ENCODE measurements around the gene CEP104. TPM values are rescaled to one million over a fixed set of nuclear protein-coding genes. Genes with fewer than 3 reads are reported as not detected.

Gene CEP104
- total RNA-seq (2012; rRNA removed): 12.4 and 15.5 TPM in 2 replicates

DNA sequence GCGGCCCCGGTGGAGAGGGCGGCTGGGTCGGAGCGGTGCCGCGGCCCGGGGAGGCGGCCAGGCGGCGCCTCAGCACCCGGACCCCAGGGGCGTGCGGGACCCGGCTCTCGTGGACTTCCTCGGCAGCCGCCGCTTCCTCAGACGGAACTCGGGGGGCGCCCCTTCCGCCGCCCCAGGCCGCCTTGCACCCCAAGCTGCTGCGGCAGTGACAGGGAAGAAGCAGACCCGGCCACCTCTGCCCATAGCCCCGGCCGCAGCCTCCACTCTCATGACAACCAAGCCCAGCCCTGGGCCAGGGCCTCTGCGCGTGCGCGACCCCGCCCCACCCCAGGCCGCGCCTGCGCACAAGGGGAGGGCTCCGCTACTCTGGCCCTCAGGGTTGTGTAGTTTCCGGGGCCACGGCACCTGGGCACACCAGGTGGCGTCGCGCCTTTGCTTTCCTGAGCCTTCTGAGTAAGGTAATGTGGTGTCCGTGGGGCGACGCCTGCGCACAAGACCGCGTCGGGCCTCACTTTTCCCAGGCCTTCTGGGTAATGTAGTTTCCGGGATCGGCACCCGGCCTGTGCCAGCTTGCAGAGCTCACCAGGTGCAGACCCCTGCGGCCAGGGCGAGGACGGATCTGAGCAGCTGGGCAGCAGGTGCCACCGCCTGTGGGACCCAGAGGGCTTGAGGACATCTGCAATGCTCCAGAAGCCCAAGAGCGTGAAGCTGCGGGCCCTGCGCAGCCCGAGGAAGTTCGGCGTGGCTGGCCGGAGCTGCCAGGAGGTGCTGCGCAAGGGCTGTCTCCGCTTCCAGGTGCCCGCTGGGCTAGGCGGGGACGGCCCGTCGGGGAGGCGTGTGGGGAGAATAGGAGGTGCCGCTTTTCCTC is at the start of gene CEP104, which contains the start of gene DFFB:
Gene CEP104, minus strand, starts transcription at position 289 of the 868 bp plus-strand sequence. CDS start 4,804 bp downstream, outside the sequence.
Gene DFFB, plus strand, starts transcription at position 554 of the 868 bp plus-strand sequence. Its CDS starts 128 bp downstream, at position 682.
- H3K4me2 ChIP-seq (ENCODE audit: low read length): peak within 1 kb of the TSS; percentile 96
- no peaks in the 10 kb centered on the region for H3K27me3 ChIP-seq (ENCODE audit: control insufficient read depth, insufficient read depth, low read length)
- H3K4me1 ChIP-seq (ENCODE audit: control insufficient read depth, insufficient read depth, low read length): peaks cover 14% of the 10 kb centered on the region
- no peaks in the 10 kb centered on the region for H3K36me3 ChIP-seq (ENCODE audit: insufficient read depth, low read length)
- peak within 1 kb of the TSS; percentile 83 for H3K9ac ChIP-seq (ENCODE audit: low read depth, low read length)
- peak within 1 kb of the TSS; percentile 85 for H3K4me3 ChIP-seq (ENCODE audit: low read length)
- no peaks in the 10 kb centered on the region for H3K9me3 ChIP-seq (replicated peaks; ENCODE audit: low read length)

DNA sequence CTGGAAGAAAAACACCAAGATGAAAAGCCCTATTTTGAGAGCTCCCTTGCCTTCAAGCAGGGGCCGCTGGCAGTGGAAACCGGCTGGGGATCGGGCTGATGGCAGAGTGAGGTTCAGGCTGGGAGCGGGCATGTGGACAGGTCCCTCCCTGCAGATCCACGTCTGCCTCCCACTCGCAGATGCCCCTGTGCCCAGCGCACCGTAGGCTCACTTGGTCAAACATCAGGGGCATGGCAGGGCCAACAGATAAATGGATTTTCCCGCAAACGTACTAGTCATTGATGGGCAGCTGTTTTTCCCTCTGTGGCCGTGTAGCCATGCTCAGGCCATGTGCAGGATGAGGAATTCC is 49.6 kb upstream of the CEP104 start:
- Histone ChIP-seq H3K4me3 (ENCODE audit: low read length) (no peak overlapping the region), H3K9ac (ENCODE audit: low read depth, low read length) (no peak overlapping the region), H3K27me3 (ENCODE audit: control insufficient read depth, insufficient read depth, low read length) (no peaks in the 10 kb centered on the region), H3K9me3 (replicated peaks; ENCODE audit: low read length) (no peaks in the 10 kb centered on the region), H3K4me1 (ENCODE audit: control insufficient read depth, insufficient read depth, low read length) (peaks cover 14% of the 10 kb centered on the region), H3K36me3 (ENCODE audit: insufficient read depth, low read length) (no peaks in the 10 kb centered on the region), H3K4me2 (ENCODE audit: low read length) (no peak overlapping the region)

DNA sequence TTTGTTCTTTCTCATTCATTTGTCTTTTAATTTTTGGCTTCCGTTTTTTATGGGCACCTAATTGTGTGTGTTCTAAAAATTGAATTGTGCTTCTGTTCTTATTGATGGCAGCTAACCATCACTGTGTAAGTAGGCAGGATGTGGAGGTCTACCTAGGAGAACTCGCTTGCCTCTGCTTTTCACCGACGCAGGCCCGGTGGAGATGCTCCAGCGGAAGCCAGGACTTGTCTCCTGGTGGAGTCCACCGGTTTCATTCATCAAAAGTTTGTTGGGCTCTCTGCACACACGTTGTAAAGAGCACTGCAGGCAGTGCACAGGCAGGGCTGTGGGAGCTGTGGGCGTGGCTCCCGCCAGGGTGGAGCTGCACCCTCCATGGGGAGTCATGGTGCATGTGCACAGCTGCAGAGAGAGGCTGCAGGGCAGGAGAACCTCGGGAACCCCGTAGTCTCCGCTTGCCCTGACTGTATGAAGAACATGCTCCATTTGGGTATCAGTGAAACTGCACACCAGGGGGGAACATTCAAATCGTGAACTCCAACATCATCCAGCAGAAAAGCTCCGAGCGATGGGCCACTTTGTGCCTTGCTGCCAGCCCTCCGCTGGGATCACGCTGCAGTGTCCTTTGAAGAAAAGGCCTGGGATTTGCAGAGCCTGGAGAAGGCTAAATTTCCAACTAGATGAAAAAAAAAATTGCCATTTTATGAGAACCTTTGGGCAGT is 49.1 kb upstream of the CEP104 start:
- no peaks in the 10 kb centered on the region for H3K36me3 ChIP-seq (ENCODE audit: insufficient read depth, low read length)

DNA sequence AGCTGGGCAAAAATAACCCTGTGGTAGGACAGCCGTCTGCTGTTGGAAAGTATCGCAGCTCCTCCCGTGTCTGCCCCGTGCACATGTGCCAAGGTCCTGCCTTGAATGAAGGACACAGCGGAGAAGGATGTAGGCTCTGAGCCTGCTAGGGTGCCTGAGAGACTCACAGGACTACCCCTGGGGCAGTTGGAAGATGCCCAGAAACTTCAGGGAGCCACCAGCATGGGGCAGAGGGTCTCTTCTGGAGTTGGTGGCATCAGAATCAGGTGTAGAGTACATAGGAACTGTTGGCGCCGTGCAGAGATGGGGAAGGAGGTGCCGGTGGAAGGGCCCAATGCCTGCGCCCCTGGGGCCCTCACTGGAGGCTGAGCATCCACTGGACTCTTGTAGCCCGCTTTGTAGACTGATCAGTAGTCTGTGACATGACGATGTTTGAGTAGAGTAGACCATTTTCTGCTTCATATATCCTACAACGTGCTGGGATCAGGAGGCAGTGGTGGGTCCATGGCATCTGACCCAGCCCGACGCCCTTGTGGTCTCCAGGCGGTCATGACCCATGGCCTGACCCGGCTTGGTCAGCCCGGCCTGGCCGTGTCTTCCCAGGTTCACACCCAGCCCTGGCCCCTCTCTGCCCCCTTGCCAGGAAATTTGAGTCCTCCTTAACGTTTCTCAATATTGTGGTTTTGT is 48.4 kb upstream of the CEP104 start:
- Histone ChIP-seq H3K4me2 (ENCODE audit: low read length) (no peak overlapping the region), H3K4me1 (ENCODE audit: control insufficient read depth, insufficient read depth, low read length) (peaks cover 16% of the 10 kb centered on the region), H3K9me3 (replicated peaks; ENCODE audit: low read length) (no peaks in the 10 kb centered on the region), H3K36me3 (ENCODE audit: insufficient read depth, low read length) (no peaks in the 10 kb centered on the region), H3K4me3 (ENCODE audit: low read length) (no peak overlapping the region), H3K27me3 (ENCODE audit: control insufficient read depth, insufficient read depth, low read length) (no peaks in the 10 kb centered on the region), H3K9ac (ENCODE audit: low read depth, low read length) (no peak overlapping the region)

More for the DNA sequence above, 49.1 kb upstream of the CEP104 start:
- H3K27me3 ChIP-seq (ENCODE audit: control insufficient read depth, insufficient read depth, low read length): no peaks in the 10 kb centered on the region
- peaks cover 16% of the 10 kb centered on the region for H3K4me1 ChIP-seq (ENCODE audit: control insufficient read depth, insufficient read depth, low read length)
- no peak overlapping the region for H3K4me3 ChIP-seq (ENCODE audit: low read length)
- H3K9me3 ChIP-seq (replicated peaks; ENCODE audit: low read length): no peaks in the 10 kb centered on the region
- no peak overlapping the region for H3K9ac ChIP-seq (ENCODE audit: low read depth, low read length)
- no peak overlapping the region for H3K4me2 ChIP-seq (ENCODE audit: low read length)

DNA sequence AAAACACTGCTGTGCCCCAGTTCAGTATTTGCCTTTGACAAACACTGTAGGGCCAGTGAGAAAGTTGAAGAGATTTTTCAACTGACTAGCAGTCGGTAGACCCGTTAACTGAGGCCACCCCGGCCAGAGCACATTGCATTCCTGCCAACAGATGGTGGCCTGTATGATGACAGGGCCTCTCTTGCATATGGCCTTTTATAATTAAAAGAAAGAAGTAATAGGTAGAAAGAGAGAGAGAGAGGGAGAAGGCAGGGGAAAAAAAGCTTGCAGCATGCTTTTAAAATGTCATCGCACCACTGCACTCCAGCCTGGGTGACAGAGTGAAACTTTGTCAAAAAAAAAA is 47.8 kb upstream of the CEP104 start:
- no peak overlapping the region for H3K4me3 ChIP-seq (ENCODE audit: low read length)
- no peaks in the 10 kb centered on the region for H3K36me3 ChIP-seq (ENCODE audit: insufficient read depth, low read length)
- H3K27me3 ChIP-seq (ENCODE audit: control insufficient read depth, insufficient read depth, low read length): no peaks in the 10 kb centered on the region
- peaks cover 16% of the 10 kb centered on the region for H3K4me1 ChIP-seq (ENCODE audit: control insufficient read depth, insufficient read depth, low read length)
- no peaks in the 10 kb centered on the region for H3K9me3 ChIP-seq (replicated peaks; ENCODE audit: low read length)
- H3K9ac ChIP-seq (ENCODE audit: low read depth, low read length): no peak overlapping the region
- no peak overlapping the region for H3K4me2 ChIP-seq (ENCODE audit: low read length)

DNA sequence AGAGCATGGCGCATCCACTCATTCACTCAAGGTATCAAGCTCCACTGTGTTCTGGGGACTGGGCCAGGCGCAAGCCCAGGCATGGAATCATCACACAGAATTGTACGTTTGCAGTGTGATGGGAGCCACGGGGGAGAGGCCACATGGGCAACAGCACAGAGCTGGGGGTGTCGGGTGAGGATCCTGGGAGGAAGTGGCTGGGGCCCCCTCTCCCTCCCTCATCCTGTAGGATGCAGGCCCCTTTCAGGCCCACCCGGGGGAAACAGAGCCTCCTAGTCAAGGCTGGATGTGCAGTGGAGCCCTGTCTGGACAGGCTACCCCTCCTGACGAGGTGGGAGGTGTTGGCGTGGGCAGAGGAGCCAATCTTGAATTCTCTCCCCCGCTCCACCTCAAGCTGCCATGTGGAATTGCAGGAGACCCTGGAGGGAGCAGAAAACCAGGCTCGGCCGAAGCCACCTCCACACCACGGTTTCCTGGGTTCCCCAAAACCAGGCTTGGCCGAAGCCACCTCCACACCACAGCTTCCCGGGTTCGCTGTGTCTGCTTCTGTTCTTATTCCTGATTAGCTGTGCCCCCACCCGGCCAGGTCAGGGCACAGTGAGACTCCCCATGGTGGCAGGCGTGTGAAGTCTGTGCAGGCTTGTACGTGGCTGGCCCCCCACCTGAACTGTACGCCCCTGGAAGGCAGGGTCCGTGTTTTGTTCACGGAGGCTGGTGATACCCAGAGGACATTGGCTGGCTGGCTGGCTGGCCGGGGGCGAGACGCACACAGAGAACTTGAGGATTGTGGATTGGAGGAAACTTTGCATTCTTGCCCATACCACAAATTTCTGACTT is 47.2 kb upstream of the CEP104 start:
- Histone ChIP-seq H3K36me3 (ENCODE audit: insufficient read depth, low read length) (no peaks in the 10 kb centered on the region), H3K9ac (ENCODE audit: low read depth, low read length) (no peak overlapping the region), H3K4me2 (ENCODE audit: low read length) (no peak overlapping the region), H3K9me3 (replicated peaks; ENCODE audit: low read length) (no peaks in the 10 kb centered on the region), H3K4me3 (ENCODE audit: low read length) (no peak overlapping the region), H3K4me1 (ENCODE audit: control insufficient read depth, insufficient read depth, low read length) (peaks cover 19% of the 10 kb centered on the region), H3K27me3 (ENCODE audit: control insufficient read depth, insufficient read depth, low read length) (no peaks in the 10 kb centered on the region)

DNA sequence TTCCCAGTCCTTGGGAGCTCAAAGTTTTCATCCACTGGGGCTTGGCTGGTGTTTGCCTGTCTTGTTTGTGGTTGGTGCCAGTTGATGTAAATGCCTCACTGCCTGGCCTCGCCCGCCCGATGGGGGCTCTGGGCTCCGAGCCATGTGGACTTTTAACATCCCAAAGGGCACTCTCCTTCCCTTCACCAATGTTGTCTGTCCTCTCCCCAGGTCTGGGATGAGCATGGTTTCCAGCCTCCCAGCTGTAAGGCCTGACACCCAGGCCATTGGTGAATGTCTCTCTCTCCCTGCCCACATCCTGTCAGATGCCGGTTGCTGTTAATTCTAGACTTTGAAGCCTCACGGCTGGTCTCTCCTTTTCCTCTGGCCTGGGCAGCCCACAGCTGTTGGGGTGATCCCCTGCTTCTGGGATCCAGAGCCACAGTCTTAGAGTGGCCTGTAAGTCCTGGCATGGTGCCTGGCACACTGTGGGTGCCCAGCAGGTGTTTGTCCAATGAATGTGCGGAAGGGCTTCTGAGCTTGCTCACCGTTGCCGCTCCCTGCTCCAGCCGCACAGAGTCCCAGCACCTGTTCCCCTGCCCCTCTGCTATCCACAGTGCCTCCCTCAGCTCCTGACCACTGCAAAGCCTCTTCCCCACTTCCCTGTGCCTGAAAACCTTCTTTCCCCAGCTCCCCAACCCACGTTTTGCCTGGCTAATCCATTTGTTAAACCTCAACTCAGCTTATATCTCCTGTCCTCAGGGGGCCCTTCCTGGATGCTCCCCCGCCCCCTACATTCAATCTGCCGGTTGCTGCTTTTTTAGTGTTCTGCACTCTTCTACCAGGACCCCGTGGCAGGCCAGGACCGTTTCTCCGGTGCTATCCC is 46.4 kb upstream of the CEP104 start:
- H3K27me3 ChIP-seq (ENCODE audit: control insufficient read depth, insufficient read depth, low read length): no peaks in the 10 kb centered on the region
- peak overlapping the region; percentile 15 for H3K4me2 ChIP-seq (ENCODE audit: low read length)
- no peak overlapping the region for H3K4me3 ChIP-seq (ENCODE audit: low read length)
- no peaks in the 10 kb centered on the region for H3K9me3 ChIP-seq (replicated peaks; ENCODE audit: low read length)
- no peaks in the 10 kb centered on the region for H3K36me3 ChIP-seq (ENCODE audit: insufficient read depth, low read length)
- H3K9ac ChIP-seq (ENCODE audit: low read depth, low read length): peak overlapping the region; percentile 18
- peaks cover 22% of the 10 kb centered on the region for H3K4me1 ChIP-seq (ENCODE audit: control insufficient read depth, insufficient read depth, low read length)

DNA sequence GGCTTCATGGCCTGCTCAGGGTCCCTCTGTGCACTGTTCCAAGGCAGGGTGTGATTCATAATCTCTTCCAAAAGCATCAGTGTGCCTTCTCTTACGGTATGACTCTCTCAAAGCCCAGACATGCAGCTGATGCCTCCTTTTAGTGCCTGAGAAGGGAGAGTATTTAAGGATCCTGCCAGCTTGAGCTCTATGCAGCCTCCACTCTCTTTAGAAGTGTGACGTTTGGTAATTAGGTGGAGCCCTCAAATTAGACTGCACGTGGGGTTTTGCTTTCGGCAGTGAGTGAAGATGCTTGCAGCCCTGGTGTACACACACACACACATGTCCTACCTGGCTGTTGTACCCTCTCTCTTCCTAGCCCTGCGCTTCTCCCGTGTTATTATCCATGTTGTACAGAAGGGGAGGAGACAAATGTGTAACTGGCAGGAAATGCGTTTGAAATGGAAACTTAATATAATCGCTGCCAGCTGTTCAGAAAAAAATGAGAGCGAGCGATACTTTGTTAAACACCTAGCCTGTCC is 45.6 kb upstream of the CEP104 start:
- Histone ChIP-seq H3K4me1 (ENCODE audit: control insufficient read depth, insufficient read depth, low read length) (peaks cover 22% of the 10 kb centered on the region), H3K4me3 (ENCODE audit: low read length) (no peak overlapping the region)

DNA sequence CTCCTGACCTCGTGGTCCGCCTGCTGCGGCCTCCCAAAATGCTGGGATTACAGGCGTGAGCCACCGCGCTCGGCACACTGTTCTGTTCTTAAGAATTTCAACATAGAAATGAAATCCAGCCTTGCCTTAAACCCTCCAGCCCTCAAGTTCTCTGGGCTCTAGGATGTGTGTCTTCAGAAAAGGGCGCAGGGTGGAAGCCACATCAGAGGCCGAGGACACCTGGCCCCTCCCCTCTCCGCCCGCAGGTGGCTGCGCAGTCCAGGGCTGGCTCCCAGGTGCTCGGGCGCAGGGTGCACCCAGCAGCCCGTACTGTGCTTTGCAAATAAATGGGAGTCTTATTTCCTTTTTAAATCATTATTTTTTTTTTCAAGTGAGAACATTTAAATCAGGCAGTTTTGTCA is 45.1 kb upstream of the CEP104 start:
- Histone ChIP-seq H3K36me3 (ENCODE audit: insufficient read depth, low read length) (no peaks in the 10 kb centered on the region), H3K9ac (ENCODE audit: low read depth, low read length) (no peak overlapping the region), H3K27me3 (ENCODE audit: control insufficient read depth, insufficient read depth, low read length) (no peaks in the 10 kb centered on the region), H3K4me1 (ENCODE audit: control insufficient read depth, insufficient read depth, low read length) (peaks cover 22% of the 10 kb centered on the region), H3K9me3 (replicated peaks; ENCODE audit: low read length) (no peaks in the 10 kb centered on the region), H3K4me3 (ENCODE audit: low read length) (no peak overlapping the region), H3K4me2 (ENCODE audit: low read length) (no peak overlapping the region)

More for the DNA sequence above, 45.6 kb upstream of the CEP104 start:
- Histone ChIP-seq H3K36me3 (ENCODE audit: insufficient read depth, low read length) (no peaks in the 10 kb centered on the region), H3K9ac (ENCODE audit: low read depth, low read length) (peak overlapping the region; percentile 18), H3K4me2 (ENCODE audit: low read length) (peak overlapping the region; percentile 15), H3K9me3 (replicated peaks; ENCODE audit: low read length) (no peaks in the 10 kb centered on the region), H3K27me3 (ENCODE audit: control insufficient read depth, insufficient read depth, low read length) (no peaks in the 10 kb centered on the region)

DNA sequence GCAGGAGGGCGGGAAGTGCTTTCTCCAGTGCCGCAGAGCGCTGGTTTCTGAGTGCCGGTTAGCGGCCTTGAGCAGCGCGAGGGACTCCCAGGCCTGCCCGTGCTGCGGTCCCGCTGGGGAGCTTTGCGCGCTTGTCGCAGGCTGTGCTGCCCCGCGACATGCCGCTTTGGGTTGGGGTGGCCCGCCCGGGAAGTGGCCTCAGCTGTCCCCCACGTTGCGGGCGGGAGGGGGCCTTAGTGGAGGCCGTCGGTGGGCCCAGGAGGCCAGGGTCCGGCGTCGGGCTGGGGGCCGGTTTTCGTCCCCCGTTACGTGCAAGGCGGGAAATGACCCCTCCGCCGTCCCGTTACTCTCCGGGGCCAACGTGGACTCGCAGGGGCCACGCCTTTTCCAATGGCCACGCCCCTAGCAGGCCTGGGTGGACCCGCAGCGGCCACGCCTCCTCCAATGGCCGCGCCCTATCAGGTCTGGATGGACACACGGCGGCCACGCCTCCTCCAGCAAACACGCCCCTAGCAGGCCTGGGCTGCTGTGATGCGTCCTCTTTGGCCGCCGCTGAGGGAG is 44.0 kb upstream of the CEP104 start:
- peak overlapping the region; percentile 90 for H3K4me3 ChIP-seq (ENCODE audit: low read length)
- peaks cover 22% of the 10 kb centered on the region for H3K4me1 ChIP-seq (ENCODE audit: control insufficient read depth, insufficient read depth, low read length)
- H3K36me3 ChIP-seq (ENCODE audit: insufficient read depth, low read length): no peaks in the 10 kb centered on the region
- no peaks in the 10 kb centered on the region for H3K9me3 ChIP-seq (replicated peaks; ENCODE audit: low read length)
- H3K27me3 ChIP-seq (ENCODE audit: control insufficient read depth, insufficient read depth, low read length): no peaks in the 10 kb centered on the region
- H3K4me2 ChIP-seq (ENCODE audit: low read length): peak overlapping the region; percentile 95
- peak overlapping the region; percentile 96 for H3K9ac ChIP-seq (ENCODE audit: low read depth, low read length)

Data from skeletal muscle satellite cell (primary cell).